Fibroblast of peridontal ligament (primary cell): ENCODE data around the gene DYRK2.

Experiments used
- DNase-seq: peaks from one replicate; pipeline ENCODE4 v3.0.0-alpha.2; 2010; ENCODE audit errors: extremely low read depth

Gene DYRK2

DNA sequence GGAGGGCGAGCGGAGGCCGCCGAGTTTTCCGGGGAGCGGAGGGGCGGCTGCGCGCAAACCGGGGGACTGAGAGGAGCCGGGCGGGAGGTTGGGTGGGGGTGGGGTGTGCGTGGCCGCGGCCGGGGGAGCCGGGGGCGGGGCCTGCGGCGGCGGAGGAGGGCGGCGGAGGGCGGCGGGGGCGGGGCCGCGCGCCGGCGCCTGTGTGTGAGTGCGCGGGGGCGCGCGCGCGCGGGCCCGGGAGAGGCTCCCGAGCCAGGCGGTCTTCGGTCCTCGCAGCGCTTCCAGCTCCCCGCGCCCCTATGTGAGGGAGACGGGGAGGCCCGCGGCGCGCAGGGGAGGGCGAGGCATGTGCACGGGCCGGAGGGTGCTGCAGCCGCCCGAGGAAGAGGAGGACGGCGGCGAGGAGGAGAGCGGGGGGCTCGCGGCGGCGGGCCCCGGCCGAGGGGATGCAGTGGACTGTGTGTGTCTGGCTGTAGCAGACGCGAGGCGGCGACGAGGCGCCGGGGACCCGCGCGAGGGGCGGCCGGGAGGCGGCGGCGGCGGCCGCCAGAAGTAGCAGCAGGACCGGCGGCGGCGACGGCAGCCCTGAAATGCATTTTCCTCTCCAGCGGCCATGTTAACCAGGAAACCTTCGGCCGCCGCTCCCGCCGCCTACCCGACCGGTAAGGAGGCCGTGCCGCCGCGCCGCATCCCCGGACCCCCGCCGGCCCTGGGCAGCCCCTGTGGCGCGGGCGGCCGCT lies at the start of gene DYRK2:
DYRK2 (plus strand) TSS at position 225 of the 740 bp plus-strand sequence; CDS start at position 614, 389 bp downstream.
- DNase-seq: peak; percentile 59

GRCh38 chr12:67599691-67600090 lies 48.9 kb upstream of the DYRK2 start:
- DNase-seq: no peak

GRCh38 chr12:67601126-67601525 lies 47.4 kb upstream of the DYRK2 start:
- no peak for DNase-seq

- DNase-seq: no peak
These were observed 39.2 kb upstream of the DYRK2 start for GRCh38 chr12:67609226-67609870.

- no peak for DNase-seq
These were observed 35.5 kb upstream of the DYRK2 start for GRCh38 chr12:67613040-67613439.

DNA sequence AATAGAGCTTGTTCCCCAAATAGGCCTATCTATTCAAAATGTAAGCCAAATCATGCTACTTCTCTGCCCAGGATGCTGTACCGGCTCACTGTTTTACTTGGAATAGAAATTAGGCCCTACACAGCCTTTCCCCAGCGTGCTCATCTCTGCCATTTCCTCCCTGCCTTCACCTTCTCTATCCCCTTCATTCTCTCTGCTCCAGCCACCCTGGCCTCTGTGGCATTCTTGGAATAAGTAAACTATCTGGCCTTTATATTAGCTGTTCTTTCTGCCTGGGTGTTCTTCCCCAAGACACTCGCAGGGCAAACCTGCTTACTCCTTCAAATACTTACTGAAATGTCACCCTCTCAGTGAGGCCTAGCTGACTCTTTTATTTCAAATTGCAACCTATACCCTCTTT lies 30.9 kb upstream of the DYRK2 start:
- DNase-seq: no peak

- no peak for DNase-seq
These were observed 30.2 kb upstream of the DYRK2 start for GRCh38 chr12:67618303-67618702.

- no peak for DNase-seq
These were observed 27.4 kb upstream of the DYRK2 start for GRCh38 chr12:67621112-67621511.

DNA sequence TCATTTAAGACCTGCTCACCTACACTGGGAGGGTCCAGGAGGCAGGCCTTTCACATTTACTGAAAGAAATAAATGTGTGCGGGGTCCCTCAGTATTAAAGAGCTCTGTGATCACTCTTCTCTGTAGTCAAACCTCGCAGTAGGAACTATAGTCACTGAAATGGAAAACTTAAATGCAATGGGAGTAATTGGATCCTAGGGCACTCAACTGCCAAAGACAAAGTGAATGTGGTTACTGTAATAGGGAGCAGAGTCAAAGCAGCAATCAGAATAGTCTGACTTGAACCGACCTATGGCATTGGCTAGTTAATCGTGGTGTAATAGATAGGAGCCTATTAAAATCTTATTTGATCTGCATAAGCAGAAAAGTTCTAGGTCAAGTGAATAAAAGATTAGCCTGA lies 26.6 kb upstream of the DYRK2 start:
- no peak for DNase-seq

GRCh38 chr12:67623259-67623658 lies 25.3 kb upstream of the DYRK2 start:
- DNase-seq: no peak

DNA sequence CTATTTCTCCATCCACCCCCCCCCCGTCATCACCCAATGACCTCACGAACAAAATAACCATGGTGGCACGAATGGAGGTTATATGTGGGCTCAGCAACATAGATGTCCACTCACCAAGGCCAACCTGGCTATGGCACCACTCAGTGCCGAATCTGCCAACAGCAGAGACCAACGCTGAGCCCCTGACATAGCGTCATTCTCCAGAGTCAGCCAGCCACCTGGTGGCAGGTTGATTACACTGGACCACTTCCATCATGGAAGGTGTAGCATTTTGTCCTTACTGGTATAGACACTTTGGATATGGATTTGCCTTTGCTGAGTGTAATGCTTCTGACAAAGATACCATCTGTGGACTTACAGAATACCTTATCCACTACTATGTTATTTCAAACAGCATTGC lies 24.2 kb upstream of the DYRK2 start:
- no peak for DNase-seq

DNA sequence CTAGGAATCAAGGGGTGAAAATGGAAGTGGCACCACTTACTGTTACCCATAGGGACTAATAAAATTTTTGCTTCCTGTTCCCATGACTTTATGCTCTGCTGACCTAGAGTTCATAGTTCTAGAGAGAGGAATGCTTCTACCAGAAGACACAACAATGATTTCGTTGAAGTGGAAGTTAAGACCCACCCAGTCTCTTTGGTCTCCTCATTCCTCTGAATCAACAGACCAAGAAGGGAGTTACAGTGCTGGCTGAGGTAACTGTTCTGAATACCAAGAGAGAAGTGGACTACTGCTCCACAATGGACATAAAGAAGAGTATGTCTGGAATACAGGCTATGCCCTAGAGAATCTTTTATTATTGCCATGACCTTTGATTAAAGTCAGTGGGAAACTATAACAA lies 23.5 kb upstream of the DYRK2 start:
- no peak for DNase-seq

GRCh38 chr12:67626156-67626555 lies 22.4 kb upstream of the DYRK2 start:
- no peak for DNase-seq

- no peak for DNase-seq
These were observed 18.0 kb upstream of the DYRK2 start for GRCh38 chr12:67630373-67631088.

- DNase-seq: no peak
These were observed 16.5 kb upstream of the DYRK2 start for GRCh38 chr12:67632005-67632404.

GRCh38 chr12:67633024-67633610 lies 15.4 kb upstream of the DYRK2 start:
- no peak for DNase-seq

DNA sequence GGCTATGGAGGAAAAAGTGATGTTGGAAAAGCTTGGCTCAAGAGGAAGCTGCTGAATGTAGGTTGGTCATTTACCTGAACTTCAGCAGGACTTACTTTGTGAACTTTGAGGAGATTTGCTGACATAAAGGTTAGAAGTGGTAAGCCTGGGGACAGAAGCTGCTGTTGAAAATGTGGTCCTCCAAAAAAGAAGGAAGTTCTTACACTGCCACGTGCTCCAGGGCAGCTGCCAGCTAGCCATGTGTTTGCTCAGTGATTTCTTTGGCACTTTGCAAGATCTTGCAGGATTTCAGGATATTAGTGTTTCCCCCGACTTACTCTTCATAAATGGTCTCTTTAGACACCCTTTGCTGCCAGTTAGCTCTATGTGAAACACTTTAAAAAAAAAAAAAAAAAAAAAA lies 14.8 kb upstream of the DYRK2 start:
- no peak for DNase-seq

DNA sequence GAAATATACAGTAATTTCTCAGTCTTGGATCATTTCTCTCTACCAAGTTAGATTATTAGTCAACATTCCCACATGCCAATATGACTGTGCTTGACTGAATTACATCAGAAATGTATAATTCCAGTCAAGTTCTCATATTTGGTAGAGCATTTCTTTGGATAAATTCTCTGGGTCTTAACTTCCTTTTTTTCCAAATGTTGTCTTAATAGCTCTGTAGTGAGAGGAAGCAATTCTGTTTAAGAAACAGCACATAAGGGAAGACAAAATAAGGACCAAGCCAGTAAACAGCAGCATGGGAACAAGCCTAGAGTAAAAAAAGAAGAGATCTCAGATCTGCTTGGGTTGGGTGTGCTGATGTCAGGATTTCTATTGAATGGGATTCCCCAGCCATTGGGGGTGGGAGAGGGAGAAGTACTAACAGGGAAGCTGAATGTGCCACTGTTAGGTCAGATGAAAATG lies 14.2 kb upstream of the DYRK2 start:
- DNase-seq: peak; percentile 19

GRCh38 chr12:67637718-67638117 lies 10.8 kb upstream of the DYRK2 start:
- DNase-seq: no peak

- no peak for DNase-seq
These were observed 9.9 kb upstream of the DYRK2 start for GRCh38 chr12:67638694-67639093.

- DNase-seq: no peak
These were observed 7.7 kb upstream of the DYRK2 start for GRCh38 chr12:67640863-67641262.

DNA sequence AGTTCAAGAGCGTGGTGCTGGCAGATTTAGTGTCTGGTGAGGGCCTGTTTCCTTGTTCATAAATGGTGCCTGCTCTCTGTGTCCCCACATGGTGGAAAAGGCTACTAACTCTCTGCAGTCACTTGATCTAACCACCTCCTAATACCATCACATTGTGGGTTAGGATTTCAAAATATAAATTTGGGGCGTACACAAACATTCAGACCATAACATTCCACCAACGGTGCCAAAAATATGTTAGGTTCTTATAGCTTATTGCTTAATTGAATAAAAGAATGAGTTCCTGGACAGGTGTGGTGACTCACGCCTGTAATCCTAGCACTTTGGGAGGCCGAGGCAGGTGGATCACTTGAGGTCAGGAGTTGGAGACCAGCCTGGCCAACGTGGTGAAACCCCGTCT lies 3.4 kb upstream of the DYRK2 start:
- DNase-seq: no peak
